Mesenchymal stem cell (in vitro differentiated cells and primary cell): ENCODE data around the gene RAB11FIP4.
A peak's percentile ranks its signal among the peaks of the same experiment; 100 is the strongest.

Experiments
- DNase-seq: peaks from one replicate; pipeline ENCODE4 v3.0.0-alpha.2; 2013
- H2AFZ ChIP-seq: one replicate; pipeline ENCODE4 v1.6.1; 2013; ENCODE audit warnings: low read depth, mild to moderate bottlenecking, control low read depth, inconsistent platforms, low read length, moderate library complexity
- H2AK5ac ChIP-seq: 2 replicates; pipeline ENCODE4 v1.6.1; 2013; ENCODE audit warnings: low read length, moderate library complexity, mild to moderate bottlenecking, inconsistent platforms; ENCODE audit not compliant: severe bottlenecking
- H2BK120ac ChIP-seq: one replicate; pipeline ENCODE4 v1.6.1; 2013; ENCODE audit warnings: low read depth, mild to moderate bottlenecking, inconsistent platforms, low read length, moderate library complexity
- H2BK12ac ChIP-seq, 2 experiments: one replicate each; pipeline ENCODE4 v1.6.1; 2013; ENCODE audit warnings: inconsistent platforms in 2 of 2, low read length in 2 of 2, mild to moderate bottlenecking in 2 of 2, moderate library complexity in 2 of 2, control low read depth in 1 of 2
- H2BK15ac ChIP-seq: one replicate; pipeline ENCODE4 v1.6.1; 2013; ENCODE audit warnings: mild to moderate bottlenecking, low read depth, inconsistent platforms; ENCODE audit not compliant: poor library complexity, severe bottlenecking
- H2BK5ac ChIP-seq: 2 replicates; pipeline ENCODE4 v1.6.1; 2013; ENCODE audit warnings: low read depth, mild to moderate bottlenecking, low read length, control low read depth, inconsistent platforms; ENCODE audit not compliant: poor library complexity, severe bottlenecking
- H3K14ac ChIP-seq, 2 experiments: one replicate each; pipeline ENCODE4 v1.6.1; 2013; ENCODE audit warnings: inconsistent platforms in 2 of 2, low read length in 2 of 2, control low read depth in 1 of 2, mild to moderate bottlenecking in 1 of 2, moderate library complexity in 1 of 2
- H3K18ac ChIP-seq, 2 experiments: one replicate each; pipeline ENCODE4 v1.6.1; 2013; ENCODE audit warnings: inconsistent platforms in 2 of 2, low read length in 2 of 2, control low read depth in 1 of 2, low read depth in 1 of 2, mild to moderate bottlenecking in 1 of 2
- H3K23ac ChIP-seq, 2 experiments: one replicate each; pipeline ENCODE4 v1.6.1; 2013; ENCODE audit warnings: inconsistent platforms in 2 of 2, low read length in 2 of 2, mild to moderate bottlenecking in 2 of 2, moderate library complexity in 2 of 2, control low read depth in 1 of 2
- H3K27ac ChIP-seq: 2 replicates; pipeline ENCODE4 v1.5.1; 2013; ENCODE audit warnings: mild to moderate bottlenecking, moderate library complexity, low read length, control low read depth, inconsistent platforms; ENCODE audit not compliant: poor library complexity, severe bottlenecking
- H3K27me3 ChIP-seq, 2 experiments: 2 replicates each; pipeline versions ENCODE4 v1.6.1 to v1.7.0; 2013; ENCODE audit warnings: low read length in 2 of 2, mild to moderate bottlenecking in 2 of 2, moderate library complexity in 2 of 2, control low read depth in 1 of 2, inconsistent platforms in 1 of 2; ENCODE audit not compliant: control insufficient read depth in 1 of 2, insufficient read depth in 1 of 2
- H3K36me3 ChIP-seq, 2 experiments: 2 replicates each; pipeline versions ENCODE4 v1.6.1 to v1.7.0; 2013; ENCODE audit warnings: low read length in 2 of 2, control low read depth in 1 of 2, inconsistent platforms in 1 of 2, low read depth in 1 of 2, mild to moderate bottlenecking in 1 of 2; ENCODE audit not compliant: insufficient read depth in 2 of 2, control insufficient read depth in 1 of 2
- H3K4ac ChIP-seq, 2 experiments: one replicate each; pipeline ENCODE4 v1.6.1; 2013; ENCODE audit warnings: inconsistent platforms in 2 of 2, low read length in 2 of 2, mild to moderate bottlenecking in 2 of 2, moderate library complexity in 2 of 2, control low read depth in 1 of 2, low read depth in 1 of 2
- H3K4me1 ChIP-seq: 2 replicates; pipeline ENCODE4 v1.6.1; 2013; ENCODE audit warnings: low read depth, low read length, control low read depth; ENCODE audit not compliant: control insufficient read depth, insufficient read depth
- H3K4me2 ChIP-seq: 2 replicates; pipeline ENCODE4 v1.6.1; 2013; ENCODE audit warnings: low read length, mild to moderate bottlenecking, inconsistent platforms; ENCODE audit not compliant: poor library complexity, severe bottlenecking
- H3K4me3 ChIP-seq, 2 experiments: 2 replicates each; pipeline versions ENCODE4 v1.5.1 to v1.7.0; 2013; ENCODE audit warnings: low read length in 2 of 2, mild to moderate bottlenecking in 2 of 2, control low read depth in 1 of 2, low read depth in 1 of 2; ENCODE audit not compliant: insufficient read depth in 1 of 2
- H3K79me1 ChIP-seq: replicated peaks from 2 replicates; pipeline ENCODE4 v1.6.1; 2013; ENCODE audit warnings: mild to moderate bottlenecking, control low read depth, low read length, inconsistent platforms; ENCODE audit not compliant: poor library complexity, severe bottlenecking
- H3K9ac ChIP-seq: 2 replicates; pipeline ENCODE4 v1.7.0; 2013; ENCODE audit warnings: mild to moderate bottlenecking, low read length, moderate library complexity
- H3K9me3 ChIP-seq: 2 replicates; pipeline ENCODE4 v1.7.0; 2013; ENCODE audit warnings: mild to moderate bottlenecking, low read length; ENCODE audit not compliant: control insufficient read depth
- H4K8ac ChIP-seq: one replicate; pipeline ENCODE4 v1.6.1; 2013; ENCODE audit warnings: inconsistent platforms, mild to moderate bottlenecking, low read length, moderate library complexity
- H4K91ac ChIP-seq: one replicate; pipeline ENCODE4 v1.6.1; 2013; ENCODE audit warnings: mild to moderate bottlenecking, low read length, inconsistent platforms
- WGBS: methylation state at CpG from one replicate; pipeline ENCODE4 v1.1.7; 2013; ENCODE audit warnings: mixed read lengths; 5-methylcytosine and 5-hydroxymethylcytosine counted together

Gene RAB11FIP4

DNA sequence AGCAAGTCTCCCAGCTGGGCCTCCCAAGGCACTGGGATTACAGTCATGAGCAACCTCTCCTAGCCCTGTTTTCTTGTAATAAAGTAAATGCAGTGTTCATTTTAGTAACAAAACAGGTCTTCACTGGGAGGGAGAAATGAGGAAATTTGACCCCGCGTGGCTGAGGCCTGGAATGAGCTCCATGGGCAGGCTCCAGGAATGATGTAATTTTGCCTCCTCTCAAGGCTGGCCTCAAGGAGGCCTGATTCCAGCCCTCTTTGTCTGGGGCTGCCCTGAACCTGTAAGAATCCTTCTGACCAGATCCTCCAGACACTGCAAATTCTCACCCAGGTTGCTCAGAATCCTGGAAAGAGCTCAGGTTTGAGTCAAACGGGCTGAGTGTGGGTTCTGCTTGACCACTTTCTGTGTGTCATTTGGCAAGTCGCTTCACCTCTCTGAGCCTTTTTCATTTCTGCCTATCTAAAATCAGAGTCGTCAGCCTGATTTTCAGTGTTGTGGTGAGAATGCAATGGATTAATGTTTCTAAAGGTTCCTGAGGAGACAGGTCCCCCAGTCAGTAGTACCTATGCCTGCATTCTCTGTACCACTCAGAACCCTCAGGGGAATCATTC is 57.1 kb downstream of the RAB11FIP4 start:
- Histone ChIP-seq H3K79me1 (no peaks in the 10 kb centered on the region), H3K23ac (no peak overlapping the region), H2AK5ac (no peak overlapping the region), H4K8ac (no peak overlapping the region), H2BK5ac (no peak overlapping the region), H4K91ac (no peak overlapping the region), H3K4ac (no peak overlapping the region), H3K4me2 (no peak overlapping the region), H2BK120ac (no peak overlapping the region), H3K27ac (no peak overlapping the region), H3K14ac (no peak overlapping the region), H2AFZ (no peak overlapping the region), H3K18ac (no peak overlapping the region), H3K4me3 (no peak overlapping the region), H3K9me3 (no peaks in the 10 kb centered on the region), H2BK15ac (no peak overlapping the region), H2BK12ac (no peak overlapping the region), H3K36me3 (no peaks in the 10 kb centered on the region), H3K4me1 (no peaks in the 10 kb centered on the region), H3K27me3 (peaks cover 0 to 14% of the 10 kb centered on the region in 2 experiments), H3K9ac (no peak overlapping the region)
- 90% methylated on average over 3 of the region's 5 CpGs for WGBS
- DNase-seq, result peak; percentile 6

DNA sequence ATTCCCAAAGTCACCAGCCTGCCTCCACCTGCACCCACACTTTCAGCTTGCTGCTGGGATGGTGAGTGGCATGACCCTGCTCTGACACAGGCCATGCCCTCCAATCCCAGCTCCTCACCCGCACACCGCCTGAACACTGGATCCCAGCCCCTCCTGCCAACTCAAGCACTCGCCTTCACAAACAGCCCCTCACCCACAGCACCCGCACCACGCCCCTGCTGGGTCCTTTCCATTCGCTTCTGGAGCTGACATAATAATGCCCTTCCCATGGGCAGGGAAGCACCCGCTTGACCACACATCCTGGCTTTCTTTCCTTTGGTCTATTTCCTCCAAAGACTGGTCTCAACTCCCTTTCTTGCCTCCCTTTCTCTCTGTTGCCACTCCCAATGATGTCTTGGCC is 57.6 kb downstream of the RAB11FIP4 start:
- Histone ChIP-seq H2BK12ac (no peak overlapping the region), H3K27me3 (peaks cover 0 to 9% of the 10 kb centered on the region in 2 experiments), H3K4me1 (no peaks in the 10 kb centered on the region), H3K4me2 (no peak overlapping the region), H3K27ac (no peak overlapping the region), H3K36me3 (no peaks in the 10 kb centered on the region), H2AK5ac (no peak overlapping the region), H3K14ac (no peak overlapping the region), H2BK5ac (no peak overlapping the region), H3K9ac (no peak overlapping the region), H2BK120ac (no peak overlapping the region), H4K91ac (no peak overlapping the region), H3K4ac (no peak overlapping the region), H3K23ac (no peak overlapping the region), H3K18ac (no peak overlapping the region), H4K8ac (no peak overlapping the region), H2AFZ (no peak overlapping the region), H3K79me1 (no peaks in the 10 kb centered on the region), H3K4me3 (no peak overlapping the region), H3K9me3 (no peaks in the 10 kb centered on the region), H2BK15ac (no peak overlapping the region)
- DNase-seq, result no peak
- 90% methylated on average over 7 of the region's 7 CpGs for WGBS

DNA sequence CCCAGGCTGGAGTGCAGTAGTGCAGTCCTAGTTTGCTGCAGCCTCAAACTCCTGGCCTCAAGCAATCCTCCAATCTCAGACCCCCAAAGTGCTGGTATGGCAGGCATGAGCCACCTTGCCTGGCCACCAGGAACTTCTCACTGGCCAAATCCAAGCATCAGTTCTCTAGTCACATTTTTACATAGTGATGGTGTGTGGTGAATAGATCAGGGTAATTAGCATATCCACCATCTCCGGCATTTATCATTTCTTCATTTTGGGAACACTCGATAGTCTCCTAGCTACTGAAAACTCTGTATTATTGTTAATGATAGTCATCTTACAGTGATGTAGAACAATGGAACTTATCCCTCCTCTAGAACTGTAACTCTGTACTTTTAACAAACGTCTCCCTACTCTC is 58.3 kb downstream of the RAB11FIP4 start:
- Histone ChIP-seq H2BK5ac (no peak overlapping the region), H2AFZ (no peak overlapping the region), H3K4ac (no peak overlapping the region), H3K27ac (no peak overlapping the region), H3K4me1 (no peaks in the 10 kb centered on the region), H3K27me3 (peaks cover 0 to 5% of the 10 kb centered on the region in 2 experiments), H3K79me1 (no peaks in the 10 kb centered on the region), H2BK12ac (no peak overlapping the region), H4K8ac (no peak overlapping the region), H3K4me3 (no peak overlapping the region), H3K23ac (no peak overlapping the region), H3K36me3 (no peaks in the 10 kb centered on the region), H4K91ac (no peak overlapping the region), H2BK15ac (no peak overlapping the region), H3K14ac (no peak overlapping the region), H3K9me3 (no peaks in the 10 kb centered on the region), H3K4me2 (no peak overlapping the region), H3K9ac (no peak overlapping the region), H2AK5ac (no peak overlapping the region), H3K18ac (no peak overlapping the region), H2BK120ac (no peak overlapping the region)
- WGBS, result 46% methylated on average over 1 of the region's 3 CpGs
- no peak for DNase-seq

DNA sequence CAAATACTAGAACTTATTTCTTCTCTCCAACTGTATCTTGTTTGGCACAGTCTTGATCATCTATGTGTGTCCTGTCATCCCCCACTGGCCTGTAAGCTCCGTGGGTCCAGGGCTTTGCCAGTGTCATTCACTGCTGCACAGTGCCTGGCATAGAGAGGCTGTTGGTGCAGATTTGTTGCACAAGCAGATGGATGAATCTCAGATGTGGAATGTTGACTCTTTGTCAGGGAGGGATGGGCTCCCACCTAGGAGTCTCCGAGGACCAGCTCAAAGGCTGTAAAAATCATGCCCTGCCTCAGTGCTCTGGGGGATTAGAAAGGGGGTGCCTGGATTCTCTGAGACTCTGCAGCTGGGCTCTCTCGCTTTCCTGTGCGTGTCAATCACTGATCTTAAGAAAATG is 60.6 kb downstream of the RAB11FIP4 start:
- H3K4me3 ChIP-seq, result no peak overlapping the region
- WGBS, result 78% methylated on average over 4 of the region's 4 CpGs
- H2BK15ac ChIP-seq, result no peak overlapping the region
- no peak overlapping the region for H4K8ac ChIP-seq
- H3K4ac ChIP-seq, result no peak overlapping the region
- no peak overlapping the region for H3K23ac ChIP-seq
- no peak overlapping the region for H3K27ac ChIP-seq
- no peak overlapping the region for H2BK5ac ChIP-seq
- DNase-seq, result no peak
- no peaks in the 10 kb centered on the region for H3K36me3 ChIP-seq
- H2BK120ac ChIP-seq, result no peak overlapping the region
- peaks cover 9% of the 10 kb centered on the region for H3K9me3 ChIP-seq
- no peak overlapping the region for H2AFZ ChIP-seq
- no peaks in the 10 kb centered on the region for H3K4me1 ChIP-seq
- H3K14ac ChIP-seq, result no peak overlapping the region
- no peak overlapping the region for H3K4me2 ChIP-seq
- H3K9ac ChIP-seq, result no peak overlapping the region
- no peak overlapping the region for H2AK5ac ChIP-seq
- no peak overlapping the region for H3K18ac ChIP-seq
- no peak overlapping the region for H2BK12ac ChIP-seq
- no peak overlapping the region for H4K91ac ChIP-seq
- peaks cover 7 to 14% of the 10 kb centered on the region in 2 experiments for H3K27me3 ChIP-seq
- H3K79me1 ChIP-seq, result no peaks in the 10 kb centered on the region
